ENCODE results near the gene HAO2.
"Not testable (repeated sequence)": the region's sequence is repeated elsewhere in the genome, so short reads cannot be mapped to it uniquely, and the experiment has no call there.

HAO2 gene

GRCh38 chr1:119371815-119372214 is 3.2 kb downstream of the HAO2 start:
- H3K9me3 ChIP-seq (replicated peaks in 1 of 11) = no peaks in the 10 kb centered on the region
- no peaks in the 10 kb centered on the region for H3K36me3 ChIP-seq
- no peak overlapping the region for H3K9ac ChIP-seq
- H3K4me2 ChIP-seq = no peak overlapping the region
- H3K4me1 ChIP-seq = peaks cover 0 to 8% (median 6%) of the 10 kb centered on the region in 10 experiments; a peak in 7 of 20 replicates
- TF ChIP-seq Cebpa-rat (IDR thresholded peaks at IDR 0.05) = no peak
- no peaks in the 10 kb centered on the region for H4K20me1 ChIP-seq
- H3K4me3 ChIP-seq = no peak overlapping the region
- no peak overlapping the region for H3K27ac ChIP-seq
- no peaks in the 10 kb centered on the region for H3K27me3 ChIP-seq

GRCh38 chr1:119372503-119373086 is 4.0 kb downstream of the HAO2 start:
- TF ChIP-seq Cebpa-rat (IDR thresholded peaks at IDR 0.05) = no peak
- Histone ChIP-seq H3K27ac (no peak overlapping the region), H3K4me2 (no peak overlapping the region), H3K4me1 (peaks cover 0 to 8% (median 6%) of the 10 kb centered on the region in 10 experiments; a peak in 7 of 20 replicates), H3K4me3 (no peak overlapping the region), H4K20me1 (no peaks in the 10 kb centered on the region), H3K9ac (no peak overlapping the region), H3K9me3 (replicated peaks in 1 of 11) (no peaks in the 10 kb centered on the region), H3K27me3 (no peaks in the 10 kb centered on the region), H3K36me3 (no peaks in the 10 kb centered on the region)

GRCh38 chr1:119373465-119373864 is 4.9 kb downstream of the HAO2 start:
- Histone ChIP-seq H3K4me1 (peaks cover 0 to 8% (median 6%) of the 10 kb centered on the region in 10 experiments; a peak in 7 of 20 replicates), H4K20me1 (no peaks in the 10 kb centered on the region), H3K4me2 (no peak overlapping the region), H3K27me3 (no peaks in the 10 kb centered on the region), H3K4me3 (no peak overlapping the region), H3K27ac (no peak overlapping the region), H3K9me3 (replicated peaks in 1 of 11) (no peaks in the 10 kb centered on the region), H3K36me3 (no peaks in the 10 kb centered on the region), H3K9ac (no peak overlapping the region)
- TF ChIP-seq Cebpa-rat (IDR thresholded peaks at IDR 0.05) = no peak

- Histone ChIP-seq H3K4me2 (peak overlapping the region in 4 of 11 experiments; percentile 11 to 34 (median 16); a peak in 5 of 22 replicates), H3K9ac (no peak overlapping the region), H3K4me3 (no peak overlapping the region), H3K36me3 (no peaks in the 10 kb centered on the region), H3K9me3 (replicated peaks in 1 of 11) (no peaks in the 10 kb centered on the region), H3K27me3 (no peaks in the 10 kb centered on the region), H4K20me1 (no peaks in the 10 kb centered on the region), H3K4me1 (peaks cover 0 to 8% (median 6%) of the 10 kb centered on the region in 10 experiments; a peak in 7 of 20 replicates), H3K27ac (no peak overlapping the region)
- TF ChIP-seq Cebpa-rat (IDR thresholded peaks at IDR 0.05) = no peak
Measured at GRCh38 chr1:119374208-119374874, 5.8 kb downstream of the HAO2 start.

GRCh38 chr1:119375366-119375765 is 6.8 kb downstream of the HAO2 start:
- Histone ChIP-seq H3K27me3 (no peaks in the 10 kb centered on the region), H3K9me3 (replicated peaks in 1 of 11) (no peaks in the 10 kb centered on the region), H3K4me2 (no peak overlapping the region), H3K4me3 (no peak overlapping the region), H3K9ac (no peak overlapping the region), H3K36me3 (no peaks in the 10 kb centered on the region), H4K20me1 (no peaks in the 10 kb centered on the region), H3K27ac (no peak overlapping the region), H3K4me1 (peaks cover 0 to 8% (median 6%) of the 10 kb centered on the region in 10 experiments; a peak in 7 of 20 replicates)
- TF ChIP-seq Cebpa-rat (IDR thresholded peaks at IDR 0.05) = no peak

- no peak for TF ChIP-seq Cebpa-rat (IDR thresholded peaks at IDR 0.05)
- H3K4me3 ChIP-seq = no peak overlapping the region
- H3K27me3 ChIP-seq = no peaks in the 10 kb centered on the region
- no peak overlapping the region for H3K9ac ChIP-seq
- H3K27ac ChIP-seq = no peak overlapping the region
- H3K36me3 ChIP-seq = no peaks in the 10 kb centered on the region
- no peaks in the 10 kb centered on the region for H4K20me1 ChIP-seq
- no peaks in the 10 kb centered on the region for H3K9me3 ChIP-seq (replicated peaks in 1 of 11)
- H3K4me1 ChIP-seq = peaks cover 0 to 8% (median 6%) of the 10 kb centered on the region in 10 experiments; a peak in 7 of 20 replicates
- H3K4me2 ChIP-seq = no peak overlapping the region
Measured at GRCh38 chr1:119376594-119376993, 8.0 kb downstream of the HAO2 start.

- H3K27ac ChIP-seq; H3K9me3 ChIP-seq (replicated peaks in 1 of 11); H3K9ac ChIP-seq; H3K4me1 ChIP-seq; H4K20me1 ChIP-seq; H3K4me2 ChIP-seq; H3K4me3 ChIP-seq; H3K27me3 ChIP-seq; H3K36me3 ChIP-seq: not testable (repeated sequence)
Measured at GRCh38 chr1:119377594-119377993, 9.0 kb downstream of the HAO2 start.

- Histone ChIP-seq H3K27me3 (no peaks in the 10 kb centered on the region), H3K4me1 (peaks cover 0 to 7% (median 5%) of the 10 kb centered on the region in 10 experiments; a peak in 7 of 20 replicates), H3K9me3 (replicated peaks in 1 of 11) (no peaks in the 10 kb centered on the region), H4K20me1 (no peaks in the 10 kb centered on the region), H3K4me2 (no peak overlapping the region), H3K36me3 (no peaks in the 10 kb centered on the region), H3K4me3 (no peak overlapping the region), H3K9ac (no peak overlapping the region), H3K27ac (no peak overlapping the region)
- no peak for TF ChIP-seq Cebpa-rat (IDR thresholded peaks at IDR 0.05)
Measured at GRCh38 chr1:119379117-119379516, 10.5 kb downstream of the HAO2 start.

GRCh38 chr1:119380304-119380703 is 11.7 kb downstream of the HAO2 start:
- no peaks in the 10 kb centered on the region for H3K4me1 ChIP-seq
- no peak overlapping the region for H3K4me3 ChIP-seq
- H3K9me3 ChIP-seq (replicated peaks in 1 of 11) = no peaks in the 10 kb centered on the region
- H3K27ac ChIP-seq = no peak overlapping the region
- H3K9ac ChIP-seq = no peak overlapping the region
- no peak overlapping the region for H3K4me2 ChIP-seq
- H4K20me1 ChIP-seq = no peaks in the 10 kb centered on the region
- no peak for TF ChIP-seq Cebpa-rat (IDR thresholded peaks at IDR 0.05)
- H3K36me3 ChIP-seq = no peaks in the 10 kb centered on the region
- H3K27me3 ChIP-seq = no peaks in the 10 kb centered on the region

Data from BLaER1 treated with 17β-estradiol and CSF1 and Interleukin-3, amounts not matched to agents 10 nM and 100 nM (cell line).